HG03442 (cell line): ENCODE data around the gene NEMP1.

Source experiments
- ATAC-seq: cut with Tn5 transposase; IDR thresholded peaks from one replicate; pipeline ENCODE4 v1.9.1; 2021; ENCODE audit warnings: mild to moderate bottlenecking, moderate library complexity; ENCODE audit not compliant: unreplicated experiment

Gene NEMP1

GRCh38 chr12:57109207-57110103 lies 30.9 kb upstream of the NEMP1 start:
- ATAC-seq = no peak

DNA sequence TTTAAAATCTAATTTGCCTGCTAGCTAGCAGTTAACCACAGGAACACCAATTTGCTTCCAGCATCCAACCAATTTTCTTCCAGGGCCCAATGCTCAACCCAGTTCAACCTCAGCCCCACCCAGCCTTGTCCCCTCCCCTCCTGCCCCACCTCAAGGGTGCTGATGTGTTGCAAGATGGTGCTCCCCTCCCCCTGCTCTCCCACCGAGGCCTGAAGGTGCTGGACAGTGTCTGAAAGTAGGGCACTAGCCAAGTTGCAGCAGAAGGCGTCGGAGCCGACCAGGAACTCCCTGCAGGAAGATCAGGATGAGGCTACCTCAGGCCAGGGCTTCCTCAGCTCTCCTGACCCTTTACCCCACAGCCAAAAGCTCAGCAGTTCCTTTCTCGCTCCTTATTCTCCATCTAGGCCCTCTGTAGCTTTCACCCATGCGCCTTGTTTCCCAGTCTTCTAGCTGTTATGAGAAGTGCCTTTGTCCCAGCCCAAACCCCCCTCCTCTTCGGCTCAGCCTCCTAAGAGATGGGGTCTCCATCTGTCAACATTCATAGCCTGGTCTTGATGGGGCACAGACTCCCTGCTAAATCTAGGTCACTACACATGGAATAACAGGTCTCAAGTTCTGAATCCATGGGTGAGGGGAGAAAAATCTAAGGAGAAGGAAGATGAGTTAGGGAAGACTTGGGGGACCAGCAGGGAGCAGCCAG lies 29.0 kb upstream of the NEMP1 start:
- ATAC-seq = no peak

- no peak for ATAC-seq
Measured at GRCh38 chr12:57106021-57106708, 27.6 kb upstream of the NEMP1 start.

GRCh38 chr12:57105011-57105753 lies 26.6 kb upstream of the NEMP1 start:
- ATAC-seq = no peak

DNA sequence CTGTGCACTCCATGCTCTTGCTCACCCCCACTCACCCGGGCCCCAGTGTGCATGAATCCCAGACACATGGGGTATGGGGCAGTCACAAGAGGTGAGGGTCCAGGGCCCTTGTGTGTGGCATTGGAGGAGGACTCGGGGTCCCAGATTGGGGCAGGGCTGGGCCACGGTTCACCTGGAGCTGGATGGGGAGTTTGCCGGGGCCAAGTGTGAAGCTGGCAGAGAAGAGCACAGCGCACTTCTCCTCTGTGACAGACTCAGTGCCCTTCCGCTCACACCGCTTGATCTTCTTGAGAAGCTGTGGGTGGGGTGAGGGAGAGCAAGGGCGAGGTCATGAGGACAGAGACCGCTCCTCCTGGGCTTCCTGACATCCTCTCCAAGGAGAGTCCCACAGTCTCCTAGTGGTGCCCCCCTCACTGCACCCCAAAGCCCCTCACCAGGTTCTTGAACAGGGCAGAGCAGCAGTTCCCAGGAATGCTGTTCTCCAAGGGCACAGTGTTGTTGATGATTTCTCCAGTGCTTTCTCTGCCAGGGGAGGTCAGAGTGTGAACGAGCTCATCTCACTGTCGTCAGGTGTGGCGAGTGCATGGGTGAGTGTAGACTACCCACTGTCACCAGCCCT lies 25.8 kb upstream of the NEMP1 start:
- ATAC-seq = no peak

- ATAC-seq = no peak
Measured at GRCh38 chr12:57103856-57104255, 25.3 kb upstream of the NEMP1 start.

DNA sequence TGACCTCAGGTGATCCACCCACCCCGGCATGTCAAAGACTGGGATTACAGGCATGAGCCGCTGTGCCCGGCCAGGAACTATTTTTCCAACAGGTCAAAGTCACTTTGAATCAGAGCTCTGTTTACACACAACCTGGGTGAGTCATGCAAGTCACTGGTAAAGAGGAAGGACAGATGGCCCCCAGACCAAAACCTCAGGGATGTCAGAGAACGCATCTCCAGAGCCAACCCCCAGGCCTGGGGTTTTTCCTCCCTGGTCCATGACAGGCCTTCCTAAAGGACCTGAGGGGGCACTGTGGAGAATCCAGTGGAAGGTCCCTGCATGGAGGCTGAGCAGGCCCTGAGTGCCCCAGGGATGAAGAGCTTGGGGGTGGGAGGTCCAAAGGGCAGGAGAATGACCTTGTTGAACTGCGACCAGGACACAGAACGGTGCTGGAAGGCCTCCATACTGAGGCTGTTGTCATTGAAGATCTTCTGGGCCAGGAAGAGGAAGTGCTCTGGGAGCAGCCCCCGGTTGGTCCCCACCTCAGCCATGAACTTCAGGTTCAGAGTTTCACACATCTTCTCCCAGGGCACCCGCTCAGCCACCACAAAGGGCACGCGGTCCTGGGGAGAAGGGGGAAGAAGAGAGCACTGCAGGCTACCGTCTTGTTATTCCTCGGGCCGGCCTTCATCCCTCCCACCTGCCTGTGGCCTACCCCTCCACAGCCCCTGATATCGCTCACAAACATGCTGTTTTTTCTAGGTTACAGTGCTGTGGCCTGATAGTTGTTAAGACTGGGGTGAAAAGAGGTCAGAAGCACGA lies 23.5 kb upstream of the NEMP1 start:
- ATAC-seq = no peak

DNA sequence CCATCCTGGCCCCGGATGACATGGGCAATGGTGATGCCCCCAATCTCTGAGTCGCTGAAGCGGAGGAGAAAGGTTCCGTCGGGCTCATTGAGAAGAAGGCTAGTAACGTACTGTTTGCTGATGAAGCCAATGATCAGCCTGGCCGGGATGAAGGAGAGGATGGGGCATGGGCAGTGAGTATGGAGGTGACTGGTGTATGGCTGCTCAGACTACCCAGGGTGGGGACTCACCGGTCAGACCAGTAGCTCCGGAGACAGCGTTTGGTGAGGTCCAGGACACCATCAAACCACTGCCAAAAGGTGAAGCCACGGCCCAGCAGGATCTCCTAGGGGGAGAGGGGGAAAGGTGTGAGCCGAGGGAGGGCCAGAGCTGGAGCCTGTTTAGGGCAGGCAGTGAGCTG lies 21.2 kb upstream of the NEMP1 start:
- ATAC-seq = no peak

DNA sequence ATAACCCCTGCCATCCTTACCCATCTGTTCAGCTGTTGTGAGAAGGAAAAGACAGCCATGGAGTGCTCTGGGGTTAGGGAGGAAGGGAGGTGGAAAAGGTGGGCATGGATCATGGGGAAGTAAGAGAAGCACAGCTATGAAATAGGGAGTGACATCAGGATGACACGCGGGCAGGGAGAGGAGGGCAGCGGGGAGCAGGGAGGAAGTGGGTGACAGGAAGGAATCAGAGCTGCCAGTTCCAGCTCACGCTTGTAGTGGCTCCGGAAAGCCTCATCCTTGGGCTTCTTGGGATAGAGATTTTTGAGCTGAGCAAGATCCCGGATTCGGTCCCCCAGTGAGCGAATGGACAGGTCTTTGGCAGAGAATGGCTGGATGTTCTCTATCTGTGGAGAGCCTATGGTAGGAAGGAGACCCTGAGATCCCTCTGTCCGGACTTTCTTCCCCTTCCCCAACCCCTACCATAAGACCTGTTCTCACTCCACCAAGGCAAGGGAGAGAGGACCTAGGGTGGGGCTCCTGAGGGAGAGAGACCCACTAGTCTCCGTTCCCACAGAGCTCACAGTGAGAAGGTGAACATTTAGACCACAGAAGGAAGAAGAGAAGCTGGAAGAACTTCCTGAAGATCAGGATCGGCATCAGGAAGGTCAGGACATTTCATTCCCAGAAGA lies 20.6 kb upstream of the NEMP1 start:
- no peak for ATAC-seq

GRCh38 chr12:57098546-57098945 lies 20.0 kb upstream of the NEMP1 start:
- ATAC-seq = no peak

GRCh38 chr12:57097554-57097835 lies 18.9 kb upstream of the NEMP1 start:
- no peak for ATAC-seq

DNA sequence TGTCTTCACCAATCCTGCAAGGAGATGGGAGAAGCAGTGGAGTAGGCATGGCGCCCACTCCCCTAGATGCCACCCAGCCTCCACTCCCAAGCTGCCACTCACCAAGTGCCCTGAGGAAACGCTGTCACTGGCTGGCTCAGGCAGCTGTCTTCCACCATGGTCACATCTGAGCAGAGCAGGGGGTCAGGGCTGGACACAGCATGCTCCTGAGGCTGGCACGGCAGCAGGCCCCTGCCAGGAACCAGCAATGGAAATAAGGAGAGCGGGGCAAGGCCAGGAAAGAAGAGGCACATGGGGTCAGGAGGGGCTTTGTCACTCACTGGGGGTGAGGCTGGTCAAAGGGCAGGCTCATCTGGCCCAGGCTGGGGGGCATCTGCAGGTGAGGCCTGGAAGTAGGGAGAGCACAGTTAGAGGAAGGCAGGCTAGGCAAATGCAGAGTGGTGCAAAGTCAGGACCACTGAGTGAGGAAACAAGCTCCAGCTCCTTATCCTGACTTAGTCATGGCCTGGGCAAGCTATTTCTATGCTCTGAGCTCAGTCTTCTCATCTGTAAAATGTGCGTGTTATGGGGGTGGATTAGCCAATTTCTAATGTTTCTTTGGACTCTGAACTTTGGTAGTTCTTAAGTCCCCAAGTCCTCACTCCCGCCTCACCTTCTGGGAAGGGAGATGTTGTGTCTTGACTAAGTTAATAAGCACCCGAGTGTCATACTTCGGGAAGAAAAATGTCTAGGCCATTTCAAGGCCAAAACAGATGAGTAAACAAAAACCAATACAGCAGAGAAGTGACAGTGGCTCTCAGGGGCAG lies 18.4 kb upstream of the NEMP1 start:
- ATAC-seq = no peak

- ATAC-seq = no peak
Measured at GRCh38 chr12:57096099-57096572, 17.5 kb upstream of the NEMP1 start.

DNA sequence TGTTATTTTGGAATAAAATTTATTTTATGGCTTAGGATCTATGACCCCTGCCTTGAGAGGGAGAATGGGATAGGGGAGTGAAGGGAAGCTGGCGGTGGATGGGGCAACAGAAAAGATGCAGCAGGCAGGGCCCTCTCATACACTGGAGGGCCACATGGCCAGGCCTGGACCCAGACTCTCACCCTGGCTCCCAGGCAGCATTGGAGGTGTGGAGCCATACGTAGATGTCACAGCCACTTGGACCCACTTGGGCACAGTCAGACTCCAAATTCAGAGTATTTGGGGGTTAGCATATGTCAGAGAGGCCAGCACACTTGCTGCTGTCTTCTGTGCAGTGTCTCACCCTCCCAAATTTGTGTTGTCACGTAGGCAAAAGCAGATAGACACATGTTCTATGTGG lies 16.8 kb upstream of the NEMP1 start:
- ATAC-seq = no peak

GRCh38 chr12:57094208-57095160 lies 15.9 kb upstream of the NEMP1 start:
- ATAC-seq = no peak

DNA sequence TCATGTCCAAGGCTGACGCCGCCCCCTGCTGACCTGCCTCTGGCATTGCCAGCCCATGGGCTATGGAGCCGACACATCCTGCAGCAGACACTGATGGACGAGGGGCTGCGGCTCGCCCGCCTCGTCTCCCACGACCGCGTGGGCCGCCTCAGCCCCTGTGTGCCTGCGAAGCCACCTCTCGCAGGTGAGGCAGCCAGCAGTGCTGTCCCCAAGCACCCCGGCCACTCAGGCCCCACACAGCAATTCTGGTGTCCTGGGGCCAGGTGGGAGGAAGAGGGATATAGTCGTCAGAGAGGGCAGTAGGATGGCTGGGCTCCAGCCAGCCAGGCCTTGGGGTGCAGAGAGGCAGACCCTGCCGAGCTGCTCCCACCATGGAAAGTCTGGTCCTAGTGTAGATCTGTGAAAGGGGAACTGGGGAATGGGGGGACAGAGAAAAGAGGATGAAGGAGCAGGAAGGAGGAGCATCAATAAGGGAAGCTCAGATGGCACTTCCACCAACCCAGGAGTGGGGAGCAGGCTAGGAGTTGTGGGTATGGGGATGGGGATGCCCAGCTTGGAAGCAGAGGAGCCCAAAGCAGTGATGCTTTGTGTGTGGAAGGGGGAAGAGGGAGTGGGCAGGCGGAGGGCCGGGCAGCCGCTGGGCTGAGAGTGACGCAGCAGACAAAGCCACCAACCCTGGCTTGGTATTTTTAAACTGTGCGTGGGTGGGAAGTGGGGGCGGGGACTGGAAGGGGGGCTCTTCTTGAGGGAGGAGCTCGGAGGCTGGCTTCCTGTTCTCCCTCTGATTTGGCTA lies 15.0 kb upstream of the NEMP1 start:
- ATAC-seq = no peak
